SK-N-SH treated with all-trans-retinoic acid at 6 μM for 48 hours (cell line): ENCODE data around the gene ASCL1.

ENCODE experiments used
- ATAC-seq: fragments of 200-7000 bp; cut with Tn5 transposase; 3 replicates; pipeline ENCODE4 v1.9.1; 2020; ENCODE audit warnings: mild to moderate bottlenecking, moderate library complexity
- ARNTL ChIP-seq: fragments of 450-650 bp; formaldehyde crosslinking; IDR thresholded peaks from 2 replicates; pipeline ENCODE4 v1.5.0; 2020; ENCODE audit warnings: low read depth, mild to moderate bottlenecking, moderate library complexity, borderline replicate concordance
- BACH2 ChIP-seq: fragments of 250-450 bp; sonication (Bioruptor Pico); IDR thresholded peaks from 2 replicates; pipeline ENCODE4 v1.9.0; 2021; ENCODE audit warnings: mild to moderate bottlenecking, borderline replicate concordance
- CREB5 ChIP-seq: fragments of 250-450 bp; sonication (Bioruptor Pico); IDR thresholded peaks from 2 replicates; pipeline ENCODE4 v1.5.1; 2020; ENCODE audit warnings: low read depth, mild to moderate bottlenecking, moderate library complexity
- CSDC2 ChIP-seq: fragments of 250-450 bp; sonication (Bioruptor Pico); IDR thresholded peaks from 2 replicates; pipeline ENCODE4 v1.5.0; 2020; ENCODE audit warnings: mild to moderate bottlenecking, moderate library complexity
- ESRRG ChIP-seq: fragments of 250-450 bp; sonication (Bioruptor Pico); IDR thresholded peaks from 2 replicates; pipeline ENCODE4 v1.6.1; 2021; ENCODE audit warnings: mild to moderate bottlenecking
- GLIS3 ChIP-seq: fragments of 250-450 bp; sonication (Bioruptor Pico); IDR thresholded peaks from 2 replicates; pipeline ENCODE4 v1.5.0; 2020; ENCODE audit warnings: mild to moderate bottlenecking, moderate library complexity
- PATZ1 ChIP-seq: fragments of 250-450 bp; sonication (Bioruptor Pico); IDR thresholded peaks from 2 replicates; pipeline ENCODE4 v1.8.0; 2020; ENCODE audit warnings: mild to moderate bottlenecking, moderate library complexity, borderline replicate concordance
- POU6F1 ChIP-seq: fragments of 250-450 bp; sonication (Bioruptor Pico); IDR thresholded peaks from 2 replicates; pipeline ENCODE4 v1.8.0; 2021; ENCODE audit warnings: low read depth, mild to moderate bottlenecking, moderate library complexity, borderline replicate concordance
- PPARA ChIP-seq: fragments of 250-450 bp; sonication (Bioruptor Pico); IDR thresholded peaks from 2 replicates; pipeline ENCODE4 v1.5.0; 2020; ENCODE audit warnings: mild to moderate bottlenecking, borderline replicate concordance
- TCF4 ChIP-seq: fragments of 250-450 bp; sonication (Bioruptor Pico); IDR thresholded peaks from 2 replicates; pipeline ENCODE4 v1.8.0; 2021; ENCODE audit warnings: mild to moderate bottlenecking, moderate library complexity, borderline replicate concordance
- TOX ChIP-seq: fragments of 250-450 bp; sonication (Bioruptor Pico); IDR thresholded peaks from 2 replicates; pipeline ENCODE4 v1.8.0; 2021; ENCODE audit warnings: mild to moderate bottlenecking, moderate library complexity, borderline replicate concordance
- ZC3H10 ChIP-seq: fragments of 250-450 bp; sonication (Bioruptor Pico); IDR thresholded peaks from 2 replicates; pipeline ENCODE4 v1.5.1; 2021; ENCODE audit warnings: mild to moderate bottlenecking, moderate library complexity
- ZFP3 ChIP-seq: fragments of 250-450 bp; sonication (Bioruptor Pico); IDR thresholded peaks from 2 replicates; pipeline ENCODE4 v1.5.0; 2020; ENCODE audit warnings: mild to moderate bottlenecking, moderate library complexity
- ZNF565 ChIP-seq: fragments of 450-650 bp; formaldehyde crosslinking; conservative IDR thresholded peaks from 2 replicates; pipeline ENCODE4 v1.5.0; 2020; ENCODE audit warnings: low read depth, mild to moderate bottlenecking, moderate library complexity
- ZNF70 ChIP-seq: fragments of 450-650 bp; formaldehyde crosslinking; IDR thresholded peaks from 2 replicates; pipeline ENCODE4 v1.5.0; 2020; ENCODE audit warnings: mild to moderate bottlenecking, moderate library complexity
- ZNF8 ChIP-seq: fragments of 450-650 bp; formaldehyde crosslinking; IDR thresholded peaks from 2 replicates; pipeline ENCODE4 v1.5.0; 2020; ENCODE audit warnings: mild to moderate bottlenecking, moderate library complexity

The ASCL1 gene

GRCh38 chr12:102957339-102958050 is at the start of gene ASCL1:
TSS of gene ASCL1 (plus strand) at chr12:102957674. CDS start at chr12:102958245, 571 bp downstream.
- TF ChIP-seq CREB5 (CRISPR knock-in tag) = no peak
- TF ChIP-seq, all 23 proteins: peak for 0
- ATAC-seq = peak; percentile 42

- no peak for ATAC-seq
- TF ChIP-seq ZNF8 (CRISPR knock-in tag) (no peak), ARNTL (CRISPR knock-in tag) (no peak), TOX (CRISPR knock-in tag) (no peak), POU6F1 (CRISPR knock-in tag) (no peak), ZNF70 (CRISPR knock-in tag) (no peak)
These were observed 49.6 kb upstream of the ASCL1 start for GRCh38 chr12:102907918-102908317.

GRCh38 chr12:102910137-102910536 is 47.3 kb upstream of the ASCL1 start:
- no peak for ATAC-seq
- no peak for TF ChIP-seq ZFP3 (CRISPR knock-in tag)
- no peak for TF ChIP-seq PATZ1 (CRISPR knock-in tag)
- TF ChIP-seq ZC3H10 (CRISPR knock-in tag) = no peak
- TF ChIP-seq TOX (CRISPR knock-in tag) = no peak
- TF ChIP-seq GLIS3 (CRISPR knock-in tag) = no peak
- no peak for TF ChIP-seq CSDC2
- TF ChIP-seq PPARA (CRISPR knock-in tag) = no peak
- no peak for TF ChIP-seq ZNF8 (CRISPR knock-in tag)
- no peak for TF ChIP-seq CREB5 (CRISPR knock-in tag)
- TF ChIP-seq ZNF565 (CRISPR knock-in tag) = no peak
- TF ChIP-seq TCF4 (CRISPR knock-in tag) = no peak

- no peak for ATAC-seq
- TF ChIP-seq ARNTL (CRISPR knock-in tag) (no peak), PATZ1 (CRISPR knock-in tag) (no peak), ESRRG (no peak), BACH2 (no peak), POU6F1 (CRISPR knock-in tag) (no peak), GLIS3 (CRISPR knock-in tag) (no peak), ZFP3 (CRISPR knock-in tag) (no peak)
These were observed 46.7 kb upstream of the ASCL1 start for GRCh38 chr12:102910792-102911191.
